Measurements from ENCODE around the gene GOLGA6D.

GRCh38 chr15:75235760-75236729 lies 46.6 kb upstream of the GOLGA6D start:
- TF ChIP-seq POLR2AphosphoS5 (IDR thresholded peaks at IDR 0.05) (no peak), CTCF (IDR thresholded peaks at IDR 0.05) (no peak)

Data from prostate gland (tissue), 2 donors.